ENCODE data around the gene C11orf21. TPM values are rescaled to one million over a fixed set of nuclear protein-coding genes. Genes with fewer than 3 reads are reported as not detected.

The C11orf21 gene
- polyA plus RNA-seq, 3 donors, result 10.8 to 135 (median 13.1) TPM

- H3K4me3 ChIP-seq (replicated peaks in 1 of 3; ENCODE audit: low read depth in 2 of 3, low read length in 3 of 3), result no peak overlapping the region
- no peaks in the 10 kb centered on the region for H3K9me3 ChIP-seq (replicated peaks in 1 of 2; ENCODE audit: control insufficient read depth in 1 of 2, insufficient read depth in 1 of 2, low read length in 2 of 2)
- Mint-ChIP-seq H3K27me3 (ENCODE audit: low read depth in 3 of 3) (peaks cover 0 to 4% (median 0%) of the 10 kb centered on the region in 3 donors), H3K36me3 (peaks cover 3 to 5% of the 10 kb centered on the region in 2 donors), H3K4me1 (peaks cover 9% of the 10 kb centered on the region), H3K27ac (peak overlapping the region in 1 of 7 donors; percentile 31), H3K4me3 (peak overlapping the region in 1 of 2 donors; percentile 11), H3K9me3 (peaks cover 0 to 1% (median 0%) of the 10 kb centered on the region in 7 donors)
- intact Hi-C loops (cut with micrococcal nuclease), result no loop called here
- H3K36me3 ChIP-seq (replicated peaks in 1 of 2; ENCODE audit: control insufficient read depth in 1 of 2, insufficient read depth in 2 of 2, low read length in 2 of 2), result no peaks in the 10 kb centered on the region
- no peak overlapping the region for H2AFZ ChIP-seq (ENCODE audit: insufficient read depth, low read depth, low read length, poor library complexity, severe bottlenecking)
- TF ChIP-seq CTCF (IDR thresholded peaks at IDR 0.05), result no peak
- DNase-seq, result no peak
- H3K79me2 ChIP-seq (ENCODE audit: insufficient read depth, low read length), result peaks cover 13% of the 10 kb centered on the region
- peaks cover 95% of the 10 kb centered on the region for H4K20me1 ChIP-seq (ENCODE audit: insufficient read depth, low read length)
- H3K4me2 ChIP-seq (replicated peaks; ENCODE audit: extremely low read depth, low read length, poor library complexity, severe bottlenecking), result no peak overlapping the region
- WGBS (ENCODE audit: insufficient coverage), result 90% methylated on average over 16 of the region's 21 CpGs
- H3K9ac ChIP-seq (ENCODE audit: insufficient read depth, low read length, poor library complexity, severe bottlenecking), result no peak overlapping the region
- H3K27me3 ChIP-seq (ENCODE audit: control insufficient read depth in 2 of 2, insufficient read depth in 2 of 2, low read length in 2 of 2), result no peaks in the 10 kb centered on the region
- peaks cover 13 to 14% of the 10 kb centered on the region in 2 donors for H3K4me1 ChIP-seq (ENCODE audit: control insufficient read depth in 1 of 2, insufficient read depth in 2 of 2, low read length in 2 of 2)
- H3K27ac ChIP-seq (ENCODE audit: low read depth in 1 of 2, low read length in 2 of 2), result no peak overlapping the region
These were observed 9.8 kb upstream of the C11orf21 start for GRCh38 chr11:2311353-2312133.

GRCh38 chr11:2310786-2311352 lies 9.2 kb upstream of the C11orf21 start:
- peaks cover 0 to 4% (median 0%) of the 10 kb centered on the region in 3 donors for H3K27me3 Mint-ChIP-seq (ENCODE audit: low read depth in 3 of 3)
- 98% methylated on average over 4 of the region's 16 CpGs for WGBS (ENCODE audit: insufficient coverage)
- peak overlapping the region; percentile 15 for H3K9ac ChIP-seq (ENCODE audit: insufficient read depth, low read length, poor library complexity, severe bottlenecking)
- H4K20me1 ChIP-seq (ENCODE audit: insufficient read depth, low read length), result peaks cover 95% of the 10 kb centered on the region
- H3K9me3 Mint-ChIP-seq, result peaks cover 0 to 1% (median 0%) of the 10 kb centered on the region in 7 donors
- no peaks in the 10 kb centered on the region for H3K9me3 ChIP-seq (replicated peaks in 1 of 2; ENCODE audit: control insufficient read depth in 1 of 2, insufficient read depth in 1 of 2, low read length in 2 of 2)
- H3K4me2 ChIP-seq (replicated peaks; ENCODE audit: extremely low read depth, low read length, poor library complexity, severe bottlenecking), result no peak overlapping the region
- TF ChIP-seq CTCF (IDR thresholded peaks at IDR 0.05), result no peak
- peaks cover 3 to 7% of the 10 kb centered on the region in 2 donors for H3K36me3 Mint-ChIP-seq
- peaks cover 16% of the 10 kb centered on the region for H3K4me1 Mint-ChIP-seq
- H3K27ac Mint-ChIP-seq, result no peak overlapping the region
- intact Hi-C loops (cut with micrococcal nuclease), result no loop called here
- no peak overlapping the region for H3K4me3 Mint-ChIP-seq
- H2AFZ ChIP-seq (ENCODE audit: insufficient read depth, low read depth, low read length, poor library complexity, severe bottlenecking), result no peak overlapping the region
- H3K27ac ChIP-seq (ENCODE audit: low read depth in 1 of 2, low read length in 2 of 2), result no peak overlapping the region
- H3K79me2 ChIP-seq (ENCODE audit: insufficient read depth, low read length), result peaks cover 17% of the 10 kb centered on the region
- DNase-seq, result no peak
- H3K27me3 ChIP-seq (ENCODE audit: control insufficient read depth in 2 of 2, insufficient read depth in 2 of 2, low read length in 2 of 2), result no peaks in the 10 kb centered on the region
- peaks cover 19 to 21% of the 10 kb centered on the region in 2 donors for H3K4me1 ChIP-seq (ENCODE audit: control insufficient read depth in 1 of 2, insufficient read depth in 2 of 2, low read length in 2 of 2)
- no peaks in the 10 kb centered on the region for H3K36me3 ChIP-seq (replicated peaks in 1 of 2; ENCODE audit: control insufficient read depth in 1 of 2, insufficient read depth in 2 of 2, low read length in 2 of 2)
- no peak overlapping the region for H3K4me3 ChIP-seq (replicated peaks in 1 of 3; ENCODE audit: low read depth in 2 of 3, low read length in 3 of 3)

Data from CD14-positive monocyte (primary cell).